ENCODE results near the gene LHFPL2. TPM values are rescaled to one million over a fixed set of nuclear protein-coding genes. Genes with fewer than 3 reads are reported as not detected.
A peak's percentile ranks its signal among the peaks of the same experiment; 100 is the strongest.

Gene LHFPL2
- total and polyA plus RNA-seq, 9 of the 15 experiments (the other 6 are each of a cell fraction or from before 2014, with no cell fraction given) = 1.0 to 6.6 (median 4.6) TPM

GRCh38 chr5:78587775-78588291 is 60.7 kb downstream of the LHFPL2 start (continued):
- TF ChIP-seq ZNF764 (CRISPR knock-in tag; IDR thresholded peaks at IDR 0.05; ENCODE audit: low read depth) (no peak), TRIM24 (IDR thresholded peaks at IDR 0.05) (peak; percentile 91 to 94), TBL1XR1 (IDR thresholded peaks at IDR 0.05; ENCODE audit: low read length in 2 of 2) (peak in 1 of 2 experiments; percentile 94; a peak in 2 of 4 replicates), ZNF140 (CRISPR knock-in tag; IDR thresholded peaks at IDR 0.05) (no peak), GABPB1 (CRISPR knock-in tag; IDR thresholded peaks at IDR 0.05) (peak; percentile 33; the same call in 1 of the 2 replicates), MXI1 (IDR thresholded peaks at IDR 0.05; ENCODE audit: low read depth, low read length) (no peak), ZNF143 (CRISPR knock-in tag; IDR thresholded peaks at IDR 0.05) (no peak), DDX20 (tag; IDR thresholded peaks at IDR 0.05; ENCODE audit: low read depth) (0 out of 2 replicates have a peak, but pooled peaks have one; percentile 29), ZNF507 (tag; conservative IDR thresholded peaks at IDR 0.05) (no peak), ZBTB1 (CRISPR knock-in tag; IDR thresholded peaks at IDR 0.05; ENCODE audit: borderline replicate concordance, low read depth) (no peak), HMG20A (CRISPR knock-in tag; conservative IDR thresholded peaks at IDR 0.05) (no peak), HIVEP1 (CRISPR knock-in tag; IDR thresholded peaks at IDR 0.05) (no peak), CHCHD3 (CRISPR knock-in tag; IDR thresholded peaks at IDR 0.05) (no peak), EHMT2 (IDR thresholded peaks at IDR 0.05) (no peak), HNRNPK (IDR thresholded peaks at IDR 0.05; ENCODE audit: low read depth, low read length, poor library complexity, severe bottlenecking) (no peak), KHSRP (IDR thresholded peaks at IDR 0.05) (peak; percentile 52; the same call in 1 of the 2 replicates), CBFB (CRISPR knock-in tag; IDR thresholded peaks at IDR 0.05) (no peak), ZNF232 (CRISPR knock-in tag; IDR thresholded peaks at IDR 0.05) (no peak), ZNF583 (CRISPR knock-in tag; IDR thresholded peaks at IDR 0.05) (no peak)
- TF ChIP-seq, protein P1, sequence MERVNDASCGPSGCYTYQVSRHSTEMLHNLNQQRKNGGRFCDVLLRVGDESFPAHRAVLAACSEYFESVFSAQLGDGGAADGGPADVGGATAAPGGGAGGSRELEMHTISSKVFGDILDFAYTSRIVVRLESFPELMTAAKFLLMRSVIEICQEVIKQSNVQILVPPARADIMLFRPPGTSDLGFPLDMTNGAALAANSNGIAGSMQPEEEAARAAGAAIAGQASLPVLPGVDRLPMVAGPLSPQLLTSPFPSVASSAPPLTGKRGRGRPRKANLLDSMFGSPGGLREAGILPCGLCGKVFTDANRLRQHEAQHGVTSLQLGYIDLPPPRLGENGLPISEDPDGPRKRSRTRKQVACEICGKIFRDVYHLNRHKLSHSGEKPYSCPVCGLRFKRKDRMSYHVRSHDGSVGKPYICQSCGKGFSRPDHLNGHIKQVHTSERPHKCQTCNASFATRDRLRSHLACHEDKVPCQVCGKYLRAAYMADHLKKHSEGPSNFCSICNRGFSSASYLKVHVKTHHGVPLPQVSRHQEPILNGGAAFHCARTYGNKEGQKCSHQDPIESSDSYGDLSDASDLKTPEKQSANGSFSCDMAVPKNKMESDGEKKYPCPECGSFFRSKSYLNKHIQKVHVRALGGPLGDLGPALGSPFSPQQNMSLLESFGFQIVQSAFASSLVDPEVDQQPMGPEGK (CRISPR knock-in tag; IDR thresholded peaks at IDR 0.05; ENCODE audit: borderline replicate concordance) = no peak
- TF ChIP-seq, protein P2, sequence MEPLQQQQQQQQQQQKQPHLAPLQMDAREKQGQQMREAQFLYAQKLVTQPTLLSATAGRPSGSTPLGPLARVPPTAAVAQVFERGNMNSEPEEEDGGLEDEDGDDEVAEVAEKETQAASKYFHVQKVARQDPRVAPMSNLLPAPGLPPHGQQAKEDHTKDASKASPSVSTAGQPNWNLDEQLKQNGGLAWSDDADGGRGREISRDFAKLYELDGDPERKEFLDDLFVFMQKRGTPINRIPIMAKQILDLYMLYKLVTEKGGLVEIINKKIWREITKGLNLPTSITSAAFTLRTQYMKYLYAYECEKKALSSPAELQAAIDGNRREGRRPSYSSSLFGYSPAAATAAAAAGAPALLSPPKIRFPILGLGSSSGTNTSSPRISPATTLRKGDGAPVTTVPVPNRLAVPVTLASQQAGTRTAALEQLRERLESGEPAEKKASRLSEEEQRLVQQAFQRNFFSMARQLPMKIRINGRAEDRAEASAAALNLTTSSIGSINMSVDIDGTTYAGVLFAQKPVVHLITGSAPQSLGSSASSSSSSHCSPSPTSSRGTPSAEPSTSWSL (CRISPR knock-in tag; IDR thresholded peaks at IDR 0.05; ENCODE audit: borderline replicate concordance) = no peak
- TF ChIP-seq, protein P3, sequence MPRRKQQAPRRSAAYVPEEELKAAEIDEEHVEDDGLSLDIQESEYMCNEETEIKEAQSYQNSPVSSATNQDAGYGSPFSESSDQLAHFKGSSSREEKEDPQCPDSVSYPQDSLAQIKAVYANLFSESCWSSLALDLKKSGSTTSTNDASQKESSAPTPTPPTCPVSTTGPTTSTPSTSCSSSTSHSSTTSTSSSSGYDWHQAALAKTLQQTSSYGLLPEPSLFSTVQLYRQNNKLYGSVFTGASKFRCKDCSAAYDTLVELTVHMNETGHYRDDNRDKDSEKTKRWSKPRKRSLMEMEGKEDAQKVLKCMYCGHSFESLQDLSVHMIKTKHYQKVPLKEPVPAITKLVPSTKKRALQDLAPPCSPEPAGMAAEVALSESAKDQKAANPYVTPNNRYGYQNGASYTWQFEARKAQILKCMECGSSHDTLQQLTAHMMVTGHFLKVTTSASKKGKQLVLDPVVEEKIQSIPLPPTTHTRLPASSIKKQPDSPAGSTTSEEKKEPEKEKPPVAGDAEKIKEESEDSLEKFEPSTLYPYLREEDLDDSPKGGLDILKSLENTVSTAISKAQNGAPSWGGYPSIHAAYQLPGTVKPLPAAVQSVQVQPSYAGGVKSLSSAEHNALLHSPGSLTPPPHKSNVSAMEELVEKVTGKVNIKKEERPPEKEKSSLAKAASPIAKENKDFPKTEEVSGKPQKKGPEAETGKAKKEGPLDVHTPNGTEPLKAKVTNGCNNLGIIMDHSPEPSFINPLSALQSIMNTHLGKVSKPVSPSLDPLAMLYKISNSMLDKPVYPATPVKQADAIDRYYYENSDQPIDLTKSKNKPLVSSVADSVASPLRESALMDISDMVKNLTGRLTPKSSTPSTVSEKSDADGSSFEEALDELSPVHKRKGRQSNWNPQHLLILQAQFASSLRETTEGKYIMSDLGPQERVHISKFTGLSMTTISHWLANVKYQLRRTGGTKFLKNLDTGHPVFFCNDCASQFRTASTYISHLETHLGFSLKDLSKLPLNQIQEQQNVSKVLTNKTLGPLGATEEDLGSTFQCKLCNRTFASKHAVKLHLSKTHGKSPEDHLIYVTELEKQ (CRISPR knock-in tag; IDR thresholded peaks at IDR 0.05) = no peak

All from K562 (cell line).